Measurements from ENCODE around the gene RIT1. TPM values are rescaled to one million over a fixed set of nuclear protein-coding genes. Genes with fewer than 3 reads are reported as not detected.

Gene RIT1
- total RNA-seq, 1 donor from 2014 or later, result 30.1 TPM

GRCh38 chr1:155919801-155920200 is 8.7 kb upstream of the RIT1 start:
- Mint-ChIP-seq H3K27ac (no peak overlapping the region), H3K27me3 (no peaks in the 10 kb centered on the region), H3K36me3 (ENCODE audit: insufficient read depth) (peaks cover 37% of the 10 kb centered on the region), H3K4me1 (ENCODE audit: low read depth) (no peaks in the 10 kb centered on the region), H3K4me3 (ENCODE audit: low read depth) (no peak overlapping the region), H3K9me3 (ENCODE audit: low read depth) (no peaks in the 10 kb centered on the region)
- no peak for DNase-seq (ENCODE audit: low spot score, unreplicated experiment)
- TF ChIP-seq CTCF (IDR thresholded peaks at IDR 0.05; ENCODE audit: unreplicated experiment), result no peak

- Mint-ChIP-seq H3K4me3 (ENCODE audit: low read depth) (no peak overlapping the region), H3K27ac (no peak overlapping the region), H3K36me3 (ENCODE audit: insufficient read depth) (peaks cover 40% of the 10 kb centered on the region)
Observed at GRCh38 chr1:155918660-155919059, 7.5 kb upstream of the RIT1 start.

GRCh38 chr1:155913969-155914757 is 3.0 kb upstream of the RIT1 start:
- TF ChIP-seq CTCF (IDR thresholded peaks at IDR 0.05; ENCODE audit: unreplicated experiment), result no peak
- Mint-ChIP-seq H3K9me3 (ENCODE audit: low read depth) (no peaks in the 10 kb centered on the region), H3K27me3 (no peaks in the 10 kb centered on the region), H3K4me1 (ENCODE audit: low read depth) (peaks cover 16% of the 10 kb centered on the region), H3K27ac (no peak overlapping the region), H3K36me3 (ENCODE audit: insufficient read depth) (peaks cover 30% of the 10 kb centered on the region), H3K4me3 (ENCODE audit: low read depth) (no peak overlapping the region)
- no peak for DNase-seq (ENCODE audit: low spot score, unreplicated experiment)

More at GRCh38 chr1:155918660-155919059, 7.5 kb upstream of the RIT1 start:
- no peak for DNase-seq (ENCODE audit: low spot score, unreplicated experiment)
- Mint-ChIP-seq H3K27me3 (no peaks in the 10 kb centered on the region), H3K9me3 (ENCODE audit: low read depth) (no peaks in the 10 kb centered on the region), H3K4me1 (ENCODE audit: low read depth) (no peaks in the 10 kb centered on the region)
- no peak for TF ChIP-seq CTCF (IDR thresholded peaks at IDR 0.05; ENCODE audit: unreplicated experiment)

GRCh38 chr1:155912056-155912536 is 947 bp upstream of the RIT1 start:
- Mint-ChIP-seq H3K4me1 (ENCODE audit: low read depth) (peaks cover 16% of the 10 kb centered on the region), H3K4me3 (ENCODE audit: low read depth) (peak overlapping the region; percentile 92), H3K27me3 (no peaks in the 10 kb centered on the region), H3K36me3 (ENCODE audit: insufficient read depth) (peaks cover 23% of the 10 kb centered on the region), H3K27ac (peak overlapping the region; percentile 91), H3K9me3 (ENCODE audit: low read depth) (no peaks in the 10 kb centered on the region)
- no peak for TF ChIP-seq CTCF (IDR thresholded peaks at IDR 0.05; ENCODE audit: unreplicated experiment)
- DNase-seq (ENCODE audit: low spot score, unreplicated experiment), result no peak

- Mint-ChIP-seq H3K36me3 (ENCODE audit: insufficient read depth) (peaks cover 18% of the 10 kb centered on the region), H3K27me3 (no peaks in the 10 kb centered on the region), H3K4me1 (ENCODE audit: low read depth) (peaks cover 16% of the 10 kb centered on the region), H3K27ac (peak overlapping the region; percentile 91), H3K9me3 (ENCODE audit: low read depth) (no peaks in the 10 kb centered on the region), H3K4me3 (ENCODE audit: low read depth) (peak overlapping the region; percentile 92)
- no peak for TF ChIP-seq CTCF (IDR thresholded peaks at IDR 0.05; ENCODE audit: unreplicated experiment)
- no peak for DNase-seq (ENCODE audit: low spot score, unreplicated experiment)
Observed at GRCh38 chr1:155910621-155911121, 478 bp downstream of the RIT1 start.
